Right lobe of liver (tissue), 6 donors: ENCODE results near the gene AKAP13. TPM values are rescaled to one million over a fixed set of nuclear protein-coding genes. Genes with fewer than 3 reads are reported as not detected.

Experiments
- ATAC-seq, 4 donors: fragments of 200-7000 bp; cut with Tn5 transposase; one replicate each; pipeline ENCODE4 v1.9.1; 2020; ENCODE audit warnings: mild to moderate bottlenecking in 4 of 4, moderate library complexity in 4 of 4
- DNase-seq, 3 donors: peaks; one replicate each; pipeline ENCODE4 v3.0.0-alpha.2; 2020
- H3K27ac ChIP-seq, 3 donors: fragments of 200-600 bp; one replicate each; pipeline ENCODE4 v1.8.0; 2022
- H3K27me3 ChIP-seq, 2 donors: fragments of 200-600 bp; one replicate each; pipeline ENCODE4 v1.8.0; 2022
- H3K36me3 ChIP-seq, 4 donors: fragments of 200-600 bp; sonication (generic) in 1 of 4; one replicate each; pipeline versions ENCODE4 v1.5.1 to v1.8.0; 2017 to 2022; ENCODE audit warnings: control low read depth in 1 of 4
- H3K4me1 ChIP-seq, 4 donors: fragments of 200-600 bp; sonication (generic) in 1 of 4; one replicate each; pipeline versions ENCODE4 v1.5.1 to v1.8.0; 2017 to 2022; ENCODE audit warnings: control low read depth in 1 of 4
- H3K4me3 ChIP-seq, 3 donors: fragments of 200-600 bp; one replicate each; pipeline ENCODE4 v1.8.0; 2022
- H3K9me3 ChIP-seq, 4 donors: fragments of 200-600 bp; sonication (generic) in 1 of 4; one replicate each; pipeline versions ENCODE4 v1.5.1 to v1.8.0; 2017 to 2022; ENCODE audit warnings: control low read depth in 1 of 4
- CTCF ChIP-seq, 4 donors: fragments of 200-600 bp in 3 of 4; fragments of 450-650 bp in 1 of 4; IDR thresholded peaks; one replicate each; pipeline versions ENCODE4 v1.5.1 to v1.8.0; 2016 to 2022; ENCODE audit warnings: antibody characterized with exemption in 4 of 4, mild to moderate bottlenecking in 2 of 4
- POLR2A ChIP-seq: fragments of 450-650 bp; IDR thresholded peaks from one replicate; pipeline ENCODE4 v1.6.1; 2017; ENCODE audit warnings: antibody characterized with exemption, mild to moderate bottlenecking
- WGBS: methylation state at CpG from one replicate; pipeline ENCODE4 v1.1.6; 2018; ENCODE audit warnings: low coverage, low lambda C conversion rate; ENCODE audit not compliant: insufficient coverage; ENCODE audit errors: missing lambda C conversion rate; 5-methylcytosine and 5-hydroxymethylcytosine counted together
- intact Hi-C, 2 donors: fragments of 100-400 bp; cut with DNase I; formaldehyde crosslinking; loops; one replicate each; pipeline versions ENCODE4 v1.11.2 to v1.14.1; 2022
- total RNA-seq, 6 experiments: library from RNA; depleted of rRNA in 2 of 6; stranded (reverse); fragments of >200 nt in 2 of 6; fragmentation: NEBNext Ultra II Directional in 3 of 6; extraction: Animal tissue kit (Norgen Biotek cat#: 25700) in 3 of 6; gene quantifications; one replicate each; pipeline versions ENCODE4 v1.1.0 to v1.2.4, GENCODE V29; 2016 to 2023
- donor health status: DM: no; HTN: yes; CAD: no.
- donor health status: DM: no; HTN: no; CAD: no.
- donor health status: DM: no; HTN: no; CAD: no.
- donor health status: DM: no; HTN: yes; CAD: no.
- donor health status: DM: no; HTN: yes; CAD: no.

AKAP13 gene
- total RNA-seq, 6 experiments from 2014 or later: 50.1 to 73.1 (median 63.9) TPM

GRCh38 chr15:85672332-85673084, 292.1 kb downstream of the AKAP13 start:
- DNase-seq: no peak
- Histone ChIP-seq H3K36me3 (peaks cover 0 to 19% (median 3%) of the 10 kb centered on the region in 4 donors), H3K27me3 (no peaks in the 10 kb centered on the region), H3K4me3 (no peak overlapping the region), H3K27ac (peak overlapping the region; percentile 4 to 72 (median 49)), H3K4me1 (peaks cover 0 to 26% (median 12%) of the 10 kb centered on the region in 4 donors), H3K9me3 (no peaks in the 10 kb centered on the region)
- intact Hi-C loops: no loop called here
- no peak for TF ChIP-seq POLR2A
- TF ChIP-seq CTCF (IDR thresholded peaks at IDR 0.05): no peak
- peak; percentile 69 to 87 (median 83) for ATAC-seq
- WGBS: 82% methylated on average over 1 of the region's 1 CpG

GRCh38 chr15:85673326-85673725, 292.9 kb downstream of the AKAP13 start:
- Histone ChIP-seq H3K36me3 (peaks cover 0 to 19% (median 3%) of the 10 kb centered on the region in 4 donors), H3K4me3 (no peak overlapping the region), H3K4me1 (peaks cover 0 to 20% (median 10%) of the 10 kb centered on the region in 4 donors), H3K9me3 (no peaks in the 10 kb centered on the region), H3K27ac (peak overlapping the region; percentile 4 to 72 (median 49)), H3K27me3 (no peaks in the 10 kb centered on the region)
- intact Hi-C loops: no loop called here
- DNase-seq (no peak), ATAC-seq (peak in 3 of 4 donors; percentile 9 to 44 (median 9))
- WGBS: 84% methylated on average over 2 of the region's 5 CpGs
- no peak for TF ChIP-seq POLR2A
- TF ChIP-seq CTCF (IDR thresholded peaks at IDR 0.05): no peak

- TF ChIP-seq CTCF (IDR thresholded peaks at IDR 0.05) (no peak), POLR2A (no peak)
- Histone ChIP-seq H3K4me3 (no peak overlapping the region), H3K9me3 (no peaks in the 10 kb centered on the region), H3K36me3 (peaks cover 0 to 3% (median 0%) of the 10 kb centered on the region in 4 donors), H3K27ac (no peak overlapping the region), H3K4me1 (peaks cover 0 to 20% (median 9%) of the 10 kb centered on the region in 4 donors), H3K27me3 (no peaks in the 10 kb centered on the region)
- intact Hi-C loops: no loop called here
- DNase-seq: no peak
- peak in 3 of 4 donors; percentile 6 to 31 (median 9) for ATAC-seq
- WGBS: 87% methylated on average over 9 of the region's 9 CpGs
These were observed 296.1 kb downstream of the AKAP13 start for GRCh38 chr15:85676342-85677098.

GRCh38 chr15:85679231-85679630, 298.8 kb downstream of the AKAP13 start:
- no peaks in the 10 kb centered on the region for H3K27me3 ChIP-seq
- 87% methylated on average over 4 of the region's 4 CpGs for WGBS
- H3K4me3 ChIP-seq: no peak overlapping the region
- H3K36me3 ChIP-seq: peaks cover 0 to 7% (median 3%) of the 10 kb centered on the region in 4 donors
- peaks cover 0 to 6% (median 2%) of the 10 kb centered on the region in 4 donors for H3K4me1 ChIP-seq
- H3K27ac ChIP-seq: no peak overlapping the region
- TF ChIP-seq POLR2A (no peak), CTCF (IDR thresholded peaks at IDR 0.05) (no peak)
- H3K9me3 ChIP-seq: no peaks in the 10 kb centered on the region
- DNase-seq (no peak), ATAC-seq (no peak)
- intact Hi-C loops: no loop called here
